GM21786 (cell line): ENCODE measurements around the gene FAM229A.

Source experiments
- ATAC-seq: cut with Tn5 transposase; IDR thresholded peaks from one replicate; pipeline ENCODE4 v1.9.1; 2021; ENCODE audit not compliant: unreplicated experiment

FAM229A gene

GRCh38 chr1:32332290-32333079, 29.8 kb downstream of the FAM229A start:
- ATAC-seq, result no peak

DNA sequence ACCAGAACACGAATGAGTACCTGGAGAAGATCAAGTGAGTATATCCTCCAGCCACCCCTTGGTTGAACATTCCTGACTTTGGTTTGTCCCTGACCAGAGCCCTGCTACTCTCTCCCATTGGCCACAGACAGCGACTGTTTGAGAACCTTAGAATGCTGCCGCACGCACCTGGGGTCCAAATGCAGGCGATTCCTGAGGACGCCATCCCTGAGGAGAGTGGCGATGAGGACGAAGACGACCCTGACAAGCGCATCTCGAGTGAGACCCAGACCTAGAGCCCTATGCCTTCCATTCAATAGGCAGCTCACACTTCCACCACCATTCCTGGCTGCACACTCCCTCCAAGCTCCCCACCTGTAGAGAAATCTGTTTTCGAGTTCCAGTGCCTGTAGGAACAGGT, 30.7 kb downstream of the FAM229A start:
- ATAC-seq, result no peak

DNA sequence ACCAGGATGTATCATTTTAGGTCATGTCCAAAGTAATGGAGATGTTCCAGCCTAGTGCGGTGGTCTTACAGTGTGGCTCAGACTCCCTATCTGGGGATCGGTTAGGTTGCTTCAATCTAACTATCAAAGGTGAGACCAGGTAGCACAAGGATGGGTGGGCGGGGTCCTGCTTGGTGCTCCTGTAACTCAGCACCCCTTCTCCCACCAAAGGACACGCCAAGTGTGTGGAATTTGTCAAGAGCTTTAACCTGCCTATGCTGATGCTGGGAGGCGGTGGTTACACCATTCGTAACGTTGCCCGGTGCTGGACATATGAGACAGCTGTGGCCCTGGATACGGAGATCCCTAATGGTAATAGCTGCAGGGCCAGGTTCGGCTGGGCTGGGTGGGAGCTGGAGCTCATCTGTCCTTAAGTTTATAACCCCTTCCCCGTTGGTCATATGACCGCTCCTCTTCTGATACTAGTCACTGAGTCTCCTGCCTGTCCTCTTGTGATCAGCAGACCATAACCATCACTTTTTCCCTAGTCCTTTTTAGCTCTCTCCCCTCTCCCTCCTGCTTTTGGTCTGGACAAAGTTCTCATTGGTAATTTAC, 31.6 kb downstream of the FAM229A start:
- ATAC-seq, result no peak

DNA sequence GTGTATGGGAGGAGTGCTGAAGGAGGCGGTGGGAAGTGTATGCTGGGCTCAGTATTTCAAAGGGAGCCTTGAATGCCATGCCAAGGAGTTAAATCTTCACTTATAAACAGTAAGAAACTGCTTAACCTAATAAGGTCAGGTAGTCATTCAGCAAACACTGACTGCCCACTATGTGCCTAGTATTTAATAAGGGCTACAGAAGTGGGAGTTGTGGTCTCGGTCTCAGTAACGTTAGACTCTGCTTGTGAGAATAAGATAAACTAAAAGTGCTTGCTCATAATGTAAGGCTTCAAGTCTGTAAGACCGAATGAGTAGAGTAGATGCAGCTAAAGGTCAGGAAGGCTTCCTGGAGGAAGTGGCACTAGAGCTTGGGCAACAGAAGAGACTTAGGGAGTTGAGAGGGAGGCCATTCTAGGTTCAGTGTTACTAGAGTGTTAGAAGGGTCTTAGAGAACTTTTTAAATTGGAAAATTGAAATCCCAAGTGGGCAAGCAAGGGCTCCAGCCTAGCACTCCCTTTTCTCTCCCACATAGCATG, 32.3 kb downstream of the FAM229A start:
- no peak for ATAC-seq

DNA sequence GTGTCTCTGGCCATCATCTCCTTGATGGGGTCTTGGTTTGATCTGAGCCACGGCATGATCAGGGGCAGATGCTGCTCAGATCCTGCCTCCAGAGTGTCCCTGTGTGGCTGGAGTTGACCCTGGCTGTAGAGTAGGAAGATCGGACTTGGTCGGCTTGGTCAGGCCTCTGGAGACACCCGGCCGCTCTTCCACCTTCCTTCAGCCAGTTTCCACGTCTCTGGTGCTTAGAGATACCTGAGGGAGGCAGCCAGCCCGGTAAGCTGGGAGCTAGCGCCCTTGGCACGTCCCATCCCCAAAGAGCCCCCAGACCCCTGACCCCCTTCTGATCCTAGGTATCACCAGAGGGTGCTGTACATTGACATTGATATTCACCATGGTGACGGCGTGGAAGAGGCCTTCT, 35.1 kb downstream of the FAM229A start:
- no peak for ATAC-seq

- ATAC-seq, result no peak
Observed at GRCh38 chr1:32321712-32322291, 40.5 kb downstream of the FAM229A start.

- no peak for ATAC-seq
Observed at GRCh38 chr1:32318127-32318869, 44.0 kb downstream of the FAM229A start.

DNA sequence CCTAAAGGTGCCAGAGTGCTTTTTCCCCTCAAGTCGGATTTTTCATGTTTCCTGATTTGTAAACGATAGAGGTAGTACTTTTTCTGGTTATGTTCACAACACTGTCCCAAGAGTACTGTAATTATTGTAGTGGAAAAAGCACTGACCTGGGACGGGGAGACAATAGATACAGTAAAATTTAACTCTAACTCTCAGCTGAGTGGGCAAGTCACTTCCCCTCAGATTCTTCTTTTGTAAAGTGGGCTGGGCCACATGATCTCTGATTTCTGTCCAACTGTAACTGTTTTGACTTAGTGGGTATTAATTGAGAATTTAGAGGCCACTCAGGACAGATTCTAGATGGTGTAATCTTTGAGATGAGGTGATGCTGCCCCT, 45.4 kb downstream of the FAM229A start:
- ATAC-seq, result no peak

DNA sequence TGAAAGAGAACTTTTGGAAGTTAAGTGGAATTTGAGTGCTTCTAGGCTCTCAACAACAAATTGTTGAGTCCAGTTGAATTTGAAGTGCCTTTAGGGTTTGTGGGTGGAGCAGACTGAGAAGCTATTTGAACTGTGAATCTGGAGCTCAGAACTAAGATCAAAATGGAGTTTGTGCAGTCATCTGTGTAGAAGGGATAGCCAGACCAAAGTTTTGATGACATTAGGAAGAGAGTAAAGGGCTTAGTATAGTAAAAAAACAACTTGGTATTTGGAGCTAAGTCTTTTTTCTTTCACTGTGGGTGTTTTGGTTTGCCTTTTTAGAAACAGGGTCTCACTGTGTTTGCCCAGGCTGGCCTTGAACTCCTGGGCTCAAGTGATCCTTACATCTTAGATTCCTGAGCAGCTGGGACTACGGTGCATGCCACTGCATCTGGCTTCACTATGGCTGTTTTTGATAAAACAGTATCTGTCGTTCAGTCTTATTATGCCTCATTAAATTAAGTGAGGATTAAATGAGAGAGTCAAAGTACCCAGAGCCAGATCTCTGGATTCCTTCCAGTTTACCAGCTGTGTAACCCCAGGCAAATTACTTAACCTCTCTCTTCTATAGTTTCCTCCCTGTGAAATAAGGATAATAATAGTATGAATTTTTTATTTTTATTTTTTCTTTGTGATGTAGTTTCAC, 50.4 kb downstream of the FAM229A start:
- ATAC-seq, result no peak
